Measurements from ENCODE around the gene RIPK4.

The RIPK4 gene

DNA sequence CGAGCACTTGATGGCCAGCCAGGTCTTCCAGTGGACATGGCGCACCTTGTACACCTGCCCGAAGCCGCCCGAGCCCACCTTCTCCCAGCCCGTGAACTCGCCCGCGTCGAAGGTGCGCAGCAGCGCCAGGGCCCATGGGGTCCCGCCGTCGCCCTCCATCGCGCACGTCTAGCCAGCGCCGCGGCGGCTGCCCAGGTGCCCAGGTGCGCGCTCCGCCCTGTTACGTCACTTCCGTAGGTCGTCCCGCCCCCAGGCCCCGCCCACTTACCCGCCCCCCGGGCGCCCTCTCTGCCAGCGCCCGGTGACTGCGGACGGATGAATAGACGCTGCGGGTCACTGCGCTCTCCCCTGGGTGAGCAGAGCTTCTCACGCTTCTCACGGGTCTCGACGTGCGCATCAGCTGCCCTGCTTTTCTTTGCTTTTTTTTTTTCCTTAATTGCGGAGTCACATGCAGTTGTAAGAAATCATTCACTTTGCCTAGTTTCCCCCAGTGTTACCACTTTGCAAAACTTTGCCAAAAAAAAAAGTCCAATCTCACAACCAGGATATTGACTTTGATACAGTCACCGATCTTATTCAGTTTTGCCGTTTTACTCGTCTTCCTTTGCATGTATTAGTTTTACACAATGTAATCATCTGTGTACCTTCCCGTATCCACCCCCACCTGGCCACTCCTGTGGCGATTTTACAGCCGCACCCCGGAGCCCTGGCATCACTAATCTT, at the start of gene RIPK4:
RIPK4 (minus strand) TSS at position 170 of the 723 bp plus-strand sequence; CDS start at position 159, 11 bp downstream.
- DNase-seq = peak; percentile 71

GRCh38 chr21:41815652-41816582, 49.1 kb upstream of the RIPK4 start:
- no peak for DNase-seq

GRCh38 chr21:41813226-41813625, 46.4 kb upstream of the RIPK4 start:
- DNase-seq = no peak

- DNase-seq = no peak
Observed at GRCh38 chr21:41812679-41813078, 45.8 kb upstream of the RIPK4 start.

DNA sequence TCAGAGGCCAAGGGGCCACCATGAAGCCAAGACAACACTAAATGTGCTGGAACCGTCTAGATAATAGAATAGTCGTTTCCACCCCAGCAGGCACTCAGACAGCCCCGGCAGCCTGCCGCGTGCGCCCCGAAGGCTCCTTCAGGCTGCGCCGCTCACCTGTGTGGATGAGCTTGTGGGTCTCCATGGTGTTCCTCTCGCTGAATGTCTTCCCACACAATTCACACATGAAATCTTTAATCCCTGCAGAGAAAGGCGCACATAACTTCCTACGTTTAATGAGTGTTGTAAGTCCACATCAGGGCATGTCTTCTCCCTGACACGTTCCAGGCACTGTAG, 43.7 kb upstream of the RIPK4 start:
- no peak for DNase-seq

- no peak for DNase-seq
Observed at GRCh38 chr21:41809891-41810596, 43.2 kb upstream of the RIPK4 start.

DNA sequence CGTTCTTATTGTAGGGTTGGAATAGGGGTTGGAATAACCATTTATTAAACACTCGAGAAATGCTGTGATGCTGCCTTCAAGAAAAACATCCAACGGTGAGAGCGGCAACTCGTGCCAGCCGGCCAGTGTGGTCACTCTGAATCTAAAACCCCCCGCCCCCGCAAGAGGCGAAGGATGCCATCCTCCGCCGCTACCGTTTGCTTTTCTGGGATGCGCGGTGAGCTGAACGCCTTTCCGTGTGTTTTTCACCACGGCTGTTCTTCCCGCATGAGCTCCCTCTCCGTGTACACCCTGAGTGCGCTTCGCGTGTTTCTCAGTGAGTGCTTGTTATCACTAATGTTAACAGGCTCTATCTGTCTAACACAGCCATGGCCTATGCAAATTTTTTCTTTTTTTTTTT, 42.0 kb upstream of the RIPK4 start:
- no peak for DNase-seq

DNA sequence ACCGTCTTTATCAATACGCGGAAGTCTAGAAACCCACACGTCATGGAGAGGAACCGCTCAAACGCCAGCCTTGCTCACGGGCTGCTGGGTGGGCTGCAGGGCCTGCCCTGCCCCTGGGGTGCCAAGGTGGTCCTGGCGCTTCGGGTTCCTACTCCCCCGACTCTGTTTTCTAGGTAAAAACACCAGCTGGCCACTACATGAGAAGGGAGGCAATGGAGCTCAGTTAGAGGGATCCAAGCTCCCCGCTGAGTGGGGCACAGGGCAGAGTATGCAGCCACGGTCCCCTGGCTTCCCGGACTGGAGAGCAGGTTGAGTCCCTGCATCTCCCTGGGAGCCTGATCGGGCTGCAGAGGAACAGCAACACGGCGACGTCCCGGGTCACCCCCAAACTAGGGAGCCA, 41.2 kb upstream of the RIPK4 start:
- DNase-seq = no peak

DNA sequence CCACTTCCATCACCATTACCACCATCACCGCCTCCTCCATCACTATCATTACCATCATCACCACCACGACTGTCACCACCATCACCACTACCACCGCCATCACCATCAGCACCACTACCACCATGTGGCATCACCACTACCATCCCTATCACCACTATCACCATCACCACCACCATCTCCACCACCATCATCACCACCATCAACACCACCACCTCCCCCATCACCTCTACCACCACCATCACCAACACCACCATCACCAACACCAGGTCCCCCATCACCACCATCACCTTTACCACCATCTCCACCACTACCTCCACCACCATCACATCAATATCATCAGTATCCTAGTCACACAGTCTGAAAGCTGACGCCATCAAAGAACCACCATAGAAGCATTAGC, 39.9 kb upstream of the RIPK4 start:
- DNase-seq = no peak

DNA sequence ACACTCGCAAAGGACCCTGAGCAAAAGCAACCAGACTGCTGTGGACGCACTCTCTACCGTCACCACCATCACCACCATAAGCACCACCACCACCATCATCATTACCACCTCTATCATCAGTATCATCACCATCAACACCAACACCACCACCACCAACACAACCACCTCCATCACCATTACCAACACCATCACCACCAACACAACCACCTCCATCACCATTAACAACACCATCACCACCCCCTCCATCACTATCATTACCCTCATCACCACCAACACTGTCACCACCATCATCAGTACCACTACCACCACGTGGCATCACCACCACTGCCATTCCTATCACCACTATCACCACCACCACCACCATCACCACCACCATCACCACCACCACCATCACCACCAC, 38.8 kb upstream of the RIPK4 start:
- DNase-seq = no peak

DNA sequence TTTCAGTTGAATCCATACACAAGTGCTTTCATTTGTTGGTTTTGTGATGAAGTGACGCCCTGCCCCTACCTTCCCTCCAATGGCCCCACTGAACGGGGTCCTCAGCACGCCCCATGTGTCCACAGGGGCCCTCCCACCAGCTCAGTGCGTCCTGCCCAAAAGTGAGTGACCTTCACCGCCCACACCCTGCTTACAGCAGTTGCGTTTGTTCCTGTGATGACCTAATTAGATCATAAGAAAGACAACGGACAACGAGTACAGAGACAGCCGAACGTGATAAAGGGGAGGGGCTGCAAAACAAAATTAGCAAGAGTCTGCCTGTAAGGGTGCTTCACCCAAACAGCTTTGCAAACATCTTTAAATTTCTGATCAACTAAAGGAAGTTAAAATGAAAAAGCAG, 38.2 kb upstream of the RIPK4 start:
- no peak for DNase-seq

GRCh38 chr21:41804381-41804780, 37.5 kb upstream of the RIPK4 start:
- no peak for DNase-seq

- DNase-seq = no peak
Observed at GRCh38 chr21:41803316-41803715, 36.5 kb upstream of the RIPK4 start.

- DNase-seq = no peak
Observed at GRCh38 chr21:41802684-41803083, 35.8 kb upstream of the RIPK4 start.

- DNase-seq = no peak
Observed at GRCh38 chr21:41802198-41802584, 35.3 kb upstream of the RIPK4 start.

- DNase-seq = no peak
Observed at GRCh38 chr21:41801321-41802197, 34.7 kb upstream of the RIPK4 start.

DNA sequence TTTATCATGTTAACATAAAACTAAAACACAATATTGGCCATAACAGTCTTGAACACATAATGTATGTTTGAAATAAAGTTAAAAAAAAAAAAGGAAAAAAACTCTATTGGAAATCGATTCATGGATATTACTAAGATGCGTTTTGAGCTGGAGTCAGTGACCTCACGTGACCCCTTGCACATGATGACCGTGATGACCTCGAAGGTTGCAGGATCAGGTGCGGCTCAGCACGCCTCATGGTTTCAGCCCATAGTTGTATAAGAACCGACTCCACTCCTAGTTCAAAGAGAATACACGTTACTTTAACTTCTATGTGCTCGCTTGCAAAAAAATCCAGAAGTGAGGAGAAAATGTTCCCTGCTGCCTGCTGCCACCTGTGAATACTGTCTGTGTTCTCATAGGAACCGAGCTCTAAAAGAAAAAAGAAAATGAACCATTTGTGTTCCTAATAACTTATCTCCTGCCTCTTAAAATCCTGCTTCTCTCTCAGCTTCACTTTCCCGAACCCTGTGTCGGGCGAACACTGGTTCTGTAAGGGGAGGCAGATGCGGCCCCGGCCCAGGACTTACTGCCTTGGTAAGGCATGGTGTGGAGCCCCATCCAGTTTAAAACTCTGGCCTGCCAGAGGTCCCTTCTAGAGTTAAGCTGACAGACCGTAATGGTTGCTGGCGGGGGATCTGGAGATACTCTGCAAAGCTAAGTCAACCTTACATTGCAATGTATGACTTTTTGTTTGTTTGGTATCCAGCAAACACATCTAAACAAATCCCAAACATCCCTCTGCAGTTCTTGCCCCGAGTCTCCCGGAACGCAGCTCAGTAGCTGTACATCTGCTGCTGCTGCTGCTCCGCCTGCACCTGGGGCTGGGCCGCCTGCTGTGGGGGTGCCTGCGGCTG, 33.8 kb upstream of the RIPK4 start:
- no peak for DNase-seq

- DNase-seq = no peak
Observed at GRCh38 chr21:41799763-41800162, 32.9 kb upstream of the RIPK4 start.

DNA sequence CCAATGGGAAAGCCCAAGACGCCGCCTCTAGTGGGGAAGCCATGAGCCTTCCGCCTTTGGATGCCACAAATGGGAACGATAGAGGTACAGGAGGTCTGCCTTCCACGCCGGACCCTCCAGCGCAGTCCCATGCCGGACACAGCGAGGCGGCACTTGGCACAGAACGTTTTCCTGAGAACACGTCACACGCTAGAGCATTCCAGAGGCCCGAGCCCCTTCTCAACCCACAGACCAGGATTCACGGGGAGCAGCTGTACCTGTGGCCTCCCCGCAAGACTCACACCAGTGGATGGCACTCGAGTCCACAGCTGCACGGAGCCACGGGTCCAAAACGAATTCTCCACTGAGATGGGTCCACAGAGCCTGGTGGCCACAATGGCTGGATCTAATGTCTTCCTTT, 31.5 kb upstream of the RIPK4 start:
- DNase-seq = no peak

DNA sequence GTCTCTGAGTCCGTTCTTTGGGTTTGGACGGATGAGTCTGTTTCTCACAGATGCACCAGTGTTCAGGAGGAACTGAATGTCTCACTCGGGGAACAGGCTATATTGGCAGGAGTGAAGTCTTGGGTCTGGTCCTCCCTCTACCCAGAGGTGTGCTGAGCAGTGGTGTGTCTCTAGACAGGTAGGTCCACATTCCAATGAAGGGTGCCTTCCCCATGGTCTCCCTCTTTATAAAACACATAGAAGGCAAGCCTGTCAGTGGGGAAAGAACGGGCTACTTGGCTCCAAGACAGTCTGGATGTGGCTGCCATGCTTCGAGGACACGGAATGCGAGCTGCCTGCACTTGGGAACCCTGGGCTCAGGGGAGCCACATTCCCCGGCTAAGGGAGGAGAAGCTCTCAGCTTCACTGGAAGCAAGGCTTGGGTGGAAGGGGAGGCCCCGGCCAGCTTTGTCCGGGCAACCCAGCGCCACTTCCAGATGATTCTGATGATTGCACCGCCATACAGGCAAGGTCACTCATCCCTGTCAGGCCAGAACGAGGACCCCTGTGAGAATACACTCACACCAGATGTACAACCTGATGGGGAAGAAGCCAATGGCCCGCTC, 29.7 kb upstream of the RIPK4 start:
- DNase-seq = no peak

- DNase-seq = no peak
Observed at GRCh38 chr21:41795726-41796125, 28.9 kb upstream of the RIPK4 start.

All from eye (tissue), 1 donor.